Stimulated activated CD4-positive, alpha-beta T cell treated with anti-CD3 and anti-CD28 coated beads, TNF-alpha, amount 100 ng/mL, for 1 hour (primary cell): ENCODE data around the gene ITGA8.
"Not testable (repeated sequence)": the region's sequence is repeated elsewhere in the genome, so short reads cannot be mapped to it uniquely, and the experiment has no call there.

Experiments
- DNase-seq, 3 donors: peaks; one replicate each; pipeline ENCODE4 v3.0.0-alpha.2; 2020; ENCODE audit warnings: low read depth in 3 of 3, low spot score in 1 of 3

ITGA8 gene

DNA sequence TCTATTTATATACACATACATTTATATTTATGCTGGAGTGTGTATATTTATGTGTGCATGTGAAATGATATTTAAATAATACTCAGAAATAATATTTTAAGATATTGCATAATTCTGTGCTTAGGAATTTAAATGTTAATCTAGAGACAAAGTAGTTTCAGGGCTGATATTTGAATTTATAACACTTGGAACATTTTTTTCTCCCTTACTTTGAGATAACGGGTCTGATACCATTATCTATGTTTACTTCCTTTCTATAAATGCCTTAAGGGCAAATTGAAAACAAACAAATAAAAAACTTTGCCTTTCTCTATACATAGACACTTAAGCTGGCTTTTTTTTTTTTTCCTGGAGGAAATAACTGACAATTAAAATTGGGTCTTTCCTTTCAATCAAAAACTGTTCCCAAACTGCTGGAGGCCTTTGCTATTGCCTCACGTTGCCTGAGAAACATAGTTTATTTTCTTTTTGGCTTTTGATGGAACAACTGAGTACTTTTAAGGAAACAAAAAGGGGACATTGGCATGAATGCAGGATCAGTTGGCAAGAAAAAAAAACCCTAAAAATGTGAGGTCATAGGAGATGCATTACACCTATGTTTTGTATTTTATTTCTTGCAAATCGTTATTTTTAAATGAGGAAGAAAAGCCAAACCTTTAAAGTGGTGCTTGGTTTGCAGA lies 98.7 kb downstream of the ITGA8 start:
- no peak for DNase-seq

- DNase-seq: no peak
Observed at GRCh38 chr10:15620337-15620736, 99.4 kb downstream of the ITGA8 start.

GRCh38 chr10:15609246-15609645 lies 110.5 kb downstream of the ITGA8 start:
- DNase-seq: no peak

DNA sequence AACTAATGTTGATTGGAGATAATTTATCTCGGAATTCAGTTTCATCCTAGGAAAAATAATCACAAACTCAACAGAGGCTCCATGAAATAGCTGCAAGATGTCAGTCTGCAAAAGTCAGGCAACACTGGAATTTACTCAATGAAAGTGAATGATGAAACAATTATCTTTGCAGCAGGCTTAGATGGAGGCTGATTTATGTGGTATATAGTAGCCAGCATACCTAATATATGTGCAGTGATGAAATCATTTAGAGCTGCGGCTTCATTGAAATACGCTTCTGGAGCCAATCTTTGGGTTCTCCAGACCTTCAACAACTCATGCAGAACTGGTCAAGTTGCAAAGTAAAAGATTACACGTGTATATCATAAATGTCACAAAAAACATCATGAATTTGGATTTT lies 113.3 kb downstream of the ITGA8 start:
- no peak for DNase-seq

- no peak for DNase-seq
Observed at GRCh38 chr10:15605740-15606369, 113.9 kb downstream of the ITGA8 start.

DNA sequence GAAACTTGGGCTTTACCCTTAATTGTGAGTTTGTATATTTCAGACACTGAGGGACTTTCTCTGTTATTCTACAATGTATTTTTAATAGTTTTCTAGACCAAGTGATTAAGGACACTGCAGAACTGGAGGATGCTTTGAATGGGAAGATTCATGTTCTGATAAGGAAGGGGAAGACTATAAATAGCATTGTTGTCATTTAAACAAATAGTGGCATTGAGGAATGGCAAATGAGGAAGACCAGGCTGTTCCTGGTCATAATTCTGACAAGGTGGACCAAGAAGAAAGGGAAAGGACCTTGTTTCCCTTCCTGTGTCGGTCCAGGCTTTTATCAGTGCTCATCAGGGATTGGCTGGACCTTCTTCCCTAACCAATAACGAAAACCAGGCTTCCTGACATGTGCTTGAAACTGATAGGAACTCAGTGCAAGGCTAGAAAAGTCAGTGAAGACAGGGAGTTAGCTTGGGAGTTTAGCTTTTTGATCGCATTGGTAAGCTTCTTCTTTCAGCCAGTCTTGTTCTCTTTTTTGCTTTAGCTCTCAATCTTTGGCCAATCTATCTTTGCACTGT lies 116.2 kb downstream of the ITGA8 start:
- no peak for DNase-seq

DNA sequence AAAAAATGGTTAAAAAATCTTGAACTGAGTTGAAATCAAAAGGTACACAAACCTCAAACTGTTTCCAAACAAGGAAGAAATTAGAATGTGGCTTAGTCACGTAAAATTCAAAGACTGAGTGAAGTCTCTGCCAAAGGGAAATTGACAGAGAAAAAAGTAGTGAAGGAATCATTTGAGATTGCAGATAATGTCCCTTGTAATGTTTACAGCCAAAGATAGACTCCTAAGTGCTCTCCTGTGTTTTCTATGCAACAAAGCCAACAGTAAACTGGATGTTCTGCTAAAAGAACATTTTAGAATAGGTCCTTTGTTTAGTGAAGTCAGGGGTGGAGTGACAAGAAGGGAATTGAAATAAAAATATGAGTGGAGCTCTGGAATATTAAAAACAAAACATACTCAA lies 117.9 kb downstream of the ITGA8 start:
- no peak for DNase-seq

- DNase-seq: no peak
Observed at GRCh38 chr10:15595260-15595659, 124.5 kb downstream of the ITGA8 start.

- no peak for DNase-seq
Observed at GRCh38 chr10:15591937-15592336, 127.8 kb downstream of the ITGA8 start.

DNA sequence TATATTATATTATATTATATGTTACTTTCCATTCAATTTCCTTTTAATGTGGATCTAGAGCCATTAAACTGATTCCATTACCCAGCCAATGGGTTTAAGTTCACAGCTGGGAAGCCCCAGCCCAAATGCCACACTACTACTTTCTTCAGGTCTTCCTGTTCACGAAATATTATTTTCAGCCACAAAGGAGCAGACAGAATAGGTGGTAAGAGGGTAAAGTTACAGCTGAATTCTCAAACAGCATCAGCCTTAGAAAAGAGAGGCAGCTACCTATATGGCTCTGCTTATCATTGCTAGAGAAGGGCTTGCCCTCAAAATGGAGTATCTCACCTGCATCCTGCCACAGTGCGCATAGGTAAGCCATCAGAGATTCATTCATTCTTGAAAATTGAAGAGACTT lies 128.3 kb downstream of the ITGA8 start:
- no peak for DNase-seq

DNA sequence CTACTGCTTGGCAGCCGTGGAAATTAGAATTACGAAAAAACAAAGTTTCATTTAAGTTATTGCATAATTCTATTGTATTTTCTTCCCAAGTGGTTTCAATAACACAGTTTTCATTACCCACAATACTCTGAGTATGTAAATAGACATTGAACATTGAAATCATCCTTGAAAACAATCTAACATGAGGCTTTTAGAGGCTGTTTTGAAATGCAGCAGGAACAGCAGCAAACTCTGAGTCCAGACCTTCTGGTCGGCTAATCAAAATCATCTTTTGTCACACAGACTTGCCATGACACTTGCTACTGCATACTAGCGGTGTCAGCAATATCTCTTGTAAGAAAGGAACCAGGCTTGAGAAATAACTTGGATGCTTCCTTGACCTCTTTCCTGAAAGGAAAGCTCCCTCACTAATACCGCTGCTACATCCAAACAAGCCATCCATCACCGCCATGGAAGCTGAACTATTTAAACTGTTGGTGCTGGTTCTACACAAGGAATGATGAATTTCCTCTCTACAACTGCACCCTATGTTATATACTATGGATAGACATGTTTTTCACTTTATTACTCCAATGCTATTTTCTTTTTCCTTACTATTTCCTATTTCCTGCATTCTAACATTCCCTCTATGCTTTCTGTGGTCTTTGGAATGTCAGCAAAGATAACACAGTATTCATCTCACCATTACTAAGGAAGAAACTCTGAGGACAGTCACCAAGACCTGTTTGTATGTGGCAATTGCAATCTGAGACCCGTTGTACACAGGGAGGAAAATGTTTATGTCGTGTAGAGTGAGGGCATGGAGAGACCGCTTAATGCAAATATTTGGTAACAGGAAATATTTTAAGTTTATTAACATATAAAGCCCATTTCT lies 130.8 kb downstream of the ITGA8 start:
- DNase-seq: no peak

GRCh38 chr10:15588151-15588550 lies 131.6 kb downstream of the ITGA8 start:
- DNase-seq: no peak

- DNase-seq: no peak
Observed at GRCh38 chr10:15587271-15587670, 132.5 kb downstream of the ITGA8 start.

GRCh38 chr10:15585303-15585715 lies 134.4 kb downstream of the ITGA8 start:
- peak in 1 of 3 donors; percentile 12 for DNase-seq

- not testable (repeated sequence) for DNase-seq
Observed at GRCh38 chr10:15582972-15583371, 136.8 kb downstream of the ITGA8 start.

GRCh38 chr10:15579605-15580004 lies 140.1 kb downstream of the ITGA8 start:
- DNase-seq: no peak

DNA sequence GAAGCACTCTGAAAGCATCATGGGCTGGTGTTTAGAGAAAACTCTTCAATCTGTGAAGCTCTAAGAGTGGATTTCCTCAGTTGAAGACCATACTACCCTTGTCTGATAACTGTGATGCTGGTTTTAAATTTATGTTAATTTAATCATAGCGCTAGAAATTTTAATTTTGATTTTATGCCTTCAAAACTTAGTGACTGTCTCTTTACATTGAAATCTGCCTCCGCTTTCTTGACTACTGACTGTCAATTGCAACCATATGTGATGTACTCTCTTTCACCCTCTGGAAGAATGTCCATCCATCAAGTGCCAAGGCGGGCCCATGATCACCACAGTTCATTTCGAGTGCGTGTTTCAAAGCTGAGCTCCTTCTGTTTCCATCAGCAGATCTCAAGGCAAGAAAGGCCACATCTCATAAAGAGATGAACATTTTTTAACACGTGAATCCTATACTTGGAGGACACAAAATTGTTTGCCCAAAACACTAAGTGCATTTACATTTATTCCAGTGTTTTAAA lies 147.1 kb downstream of the ITGA8 start:
- no peak for DNase-seq

- no peak for DNase-seq
Observed at GRCh38 chr10:15571575-15571974, 148.1 kb downstream of the ITGA8 start.

DNA sequence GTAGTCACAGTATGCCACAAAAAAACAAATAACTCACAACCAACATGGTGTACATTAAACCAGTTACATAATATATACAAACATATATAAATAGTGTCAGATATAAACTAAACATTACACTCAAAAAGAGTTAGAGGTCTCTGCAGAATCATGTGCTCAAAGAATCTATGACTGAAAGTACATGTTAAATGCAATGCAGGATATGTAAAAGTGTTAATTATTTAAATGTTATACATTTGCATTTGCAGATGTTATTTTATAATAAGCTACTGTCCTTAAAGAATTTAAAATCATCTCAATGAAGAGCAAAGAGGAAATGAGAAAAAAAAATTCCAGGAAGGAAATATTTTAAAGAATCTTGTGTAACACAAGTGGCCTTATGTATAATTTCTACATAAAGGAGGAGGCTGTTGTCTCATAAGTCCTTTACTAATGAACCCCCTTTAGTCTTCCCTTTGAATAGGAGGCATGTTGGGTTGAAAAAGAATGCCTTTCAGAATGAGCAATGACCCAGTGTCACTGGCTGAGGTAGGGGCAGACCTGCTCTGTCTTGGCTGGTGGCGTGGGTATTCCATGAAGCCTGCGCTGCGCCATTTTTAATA lies 148.9 kb downstream of the ITGA8 start:
- no peak for DNase-seq

DNA sequence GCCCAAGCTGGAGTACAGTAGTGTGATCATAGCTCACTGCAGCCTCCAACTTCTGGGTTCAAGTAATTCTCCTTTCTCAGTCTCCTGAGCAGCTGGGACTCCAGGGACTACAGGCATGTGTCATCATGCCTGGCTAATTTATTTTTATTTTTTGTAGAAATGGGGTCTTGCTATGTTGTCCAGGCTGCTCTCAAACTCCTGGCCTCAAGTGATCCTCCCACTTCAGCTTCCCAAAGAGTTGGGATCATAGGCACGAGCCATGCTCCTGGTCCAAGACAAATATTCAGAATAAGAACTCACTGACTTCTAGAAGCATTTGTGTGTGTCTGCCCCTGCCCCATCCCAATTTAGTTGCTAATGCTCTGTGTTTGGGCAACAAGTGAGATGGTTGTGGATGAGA lies 151.8 kb downstream of the ITGA8 start:
- no peak for DNase-seq

DNA sequence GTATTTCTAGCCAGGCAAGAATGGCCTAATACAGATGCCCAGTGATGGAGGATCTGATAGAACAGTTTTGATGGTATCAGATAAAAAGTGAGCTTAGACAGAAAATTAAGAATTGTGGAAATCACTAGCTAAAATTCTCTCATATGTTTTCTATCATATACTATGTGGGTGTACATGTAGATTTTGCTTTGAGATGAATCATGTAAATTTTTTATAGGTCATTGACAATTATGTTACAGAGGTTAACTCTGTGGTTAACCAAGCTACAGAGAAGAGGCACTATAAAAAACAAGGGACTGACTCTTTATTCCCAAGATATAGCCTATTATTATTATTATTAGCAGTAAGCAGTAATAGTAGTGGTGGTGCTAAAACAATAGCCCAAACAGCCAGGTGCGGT lies 156.5 kb downstream of the ITGA8 start:
- no peak for DNase-seq
